ENCODE measurements around the gene DEFB131B.
"Not testable (repeated sequence)": the region's sequence is repeated elsewhere in the genome, so short reads cannot be mapped to it uniquely, and the experiment has no call there.

DNA sequence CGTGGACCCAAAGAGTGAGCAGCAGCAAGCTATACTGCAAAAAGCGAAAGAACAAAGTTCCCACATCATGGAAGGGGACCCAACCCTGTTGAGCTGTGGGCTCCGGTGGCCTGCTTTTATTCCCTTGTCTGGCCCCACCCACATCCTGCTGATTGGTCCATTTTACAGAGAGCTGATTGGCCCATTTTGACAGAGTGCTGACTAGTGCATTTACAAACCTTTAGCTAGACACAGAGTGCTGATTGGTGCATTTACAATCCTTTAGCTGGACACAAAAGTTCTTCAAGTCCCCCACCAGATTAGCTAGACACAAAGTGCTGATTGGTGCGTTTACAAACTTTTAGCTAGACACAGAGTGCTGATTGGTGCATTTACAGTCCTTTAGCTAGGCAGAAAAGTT, 34.9 kb upstream of the DEFB131B start:
- not testable (repeated sequence) for TF ChIP-seq POLR2AphosphoS5, POLR2A (IDR thresholded peaks at IDR 0.05)
- TF ChIP-seq, protein P1, sequence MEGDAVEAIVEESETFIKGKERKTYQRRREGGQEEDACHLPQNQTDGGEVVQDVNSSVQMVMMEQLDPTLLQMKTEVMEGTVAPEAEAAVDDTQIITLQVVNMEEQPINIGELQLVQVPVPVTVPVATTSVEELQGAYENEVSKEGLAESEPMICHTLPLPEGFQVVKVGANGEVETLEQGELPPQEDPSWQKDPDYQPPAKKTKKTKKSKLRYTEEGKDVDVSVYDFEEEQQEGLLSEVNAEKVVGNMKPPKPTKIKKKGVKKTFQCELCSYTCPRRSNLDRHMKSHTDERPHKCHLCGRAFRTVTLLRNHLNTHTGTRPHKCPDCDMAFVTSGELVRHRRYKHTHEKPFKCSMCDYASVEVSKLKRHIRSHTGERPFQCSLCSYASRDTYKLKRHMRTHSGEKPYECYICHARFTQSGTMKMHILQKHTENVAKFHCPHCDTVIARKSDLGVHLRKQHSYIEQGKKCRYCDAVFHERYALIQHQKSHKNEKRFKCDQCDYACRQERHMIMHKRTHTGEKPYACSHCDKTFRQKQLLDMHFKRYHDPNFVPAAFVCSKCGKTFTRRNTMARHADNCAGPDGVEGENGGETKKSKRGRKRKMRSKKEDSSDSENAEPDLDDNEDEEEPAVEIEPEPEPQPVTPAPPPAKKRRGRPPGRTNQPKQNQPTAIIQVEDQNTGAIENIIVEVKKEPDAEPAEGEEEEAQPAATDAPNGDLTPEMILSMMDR (IDR thresholded peaks at IDR 0.05): not testable (repeated sequence)
